GM18502 (cell line): ENCODE data around the gene ERVK3-1.

Experiments used
- ATAC-seq: cut with Tn5 transposase; IDR thresholded peaks from one replicate; pipeline ENCODE4 v1.9.1; 2021; ENCODE audit warnings: mild to moderate bottlenecking; ENCODE audit not compliant: unreplicated experiment, poor library complexity

ERVK3-1 gene

DNA sequence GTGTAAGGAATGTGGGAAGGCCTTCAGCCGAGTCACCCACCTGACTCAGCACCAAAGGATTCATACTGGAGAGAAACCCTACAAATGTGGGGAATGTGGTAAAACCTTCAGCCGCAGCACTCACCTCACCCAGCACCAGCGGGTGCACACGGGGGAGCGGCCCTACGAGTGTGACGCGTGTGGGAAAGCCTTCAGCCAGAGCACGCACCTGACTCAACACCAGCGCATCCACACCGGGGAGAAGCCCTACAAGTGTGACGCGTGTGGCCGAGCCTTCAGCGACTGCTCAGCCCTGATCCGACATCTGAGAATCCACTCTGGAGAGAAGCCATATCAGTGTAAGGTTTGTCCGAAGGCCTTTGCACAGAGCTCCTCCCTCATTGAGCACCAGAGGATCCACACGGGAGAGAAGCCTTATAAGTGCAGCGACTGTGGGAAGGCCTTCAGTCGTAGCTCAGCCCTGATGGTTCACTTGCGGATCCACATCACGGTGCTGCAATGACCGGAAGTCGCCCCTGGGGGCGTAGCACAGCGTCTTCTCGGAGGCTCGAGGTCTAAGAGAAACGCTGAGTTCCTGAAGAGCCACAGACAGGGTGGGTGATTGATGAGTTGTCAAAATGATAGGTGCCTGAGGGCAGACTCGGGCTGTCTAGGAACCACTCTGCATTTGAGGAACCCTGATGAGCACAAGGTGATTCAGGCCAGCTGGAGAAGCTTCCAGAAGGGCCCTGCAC is 33.8 kb downstream of the ERVK3-1 start:
- ATAC-seq = no peak

DNA sequence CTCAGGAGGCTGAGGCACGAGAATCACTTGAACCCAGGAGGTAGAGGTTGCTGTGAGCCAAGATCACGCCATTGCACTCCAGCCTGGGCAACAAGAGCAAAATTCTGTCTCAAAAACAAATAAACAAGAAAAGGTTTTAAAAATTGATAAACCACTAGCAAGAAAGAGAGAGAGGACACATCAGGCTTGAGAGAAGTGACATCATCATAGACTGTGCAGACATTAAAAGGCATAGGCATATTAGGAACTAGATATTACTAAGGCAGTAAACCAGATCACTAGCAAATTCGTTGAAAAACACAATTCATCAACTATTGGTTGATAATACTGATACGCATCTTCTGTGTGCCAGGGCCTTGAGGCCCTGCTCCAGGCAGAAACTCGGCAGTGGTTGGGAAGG is 40.4 kb downstream of the ERVK3-1 start:
- ATAC-seq = no peak

DNA sequence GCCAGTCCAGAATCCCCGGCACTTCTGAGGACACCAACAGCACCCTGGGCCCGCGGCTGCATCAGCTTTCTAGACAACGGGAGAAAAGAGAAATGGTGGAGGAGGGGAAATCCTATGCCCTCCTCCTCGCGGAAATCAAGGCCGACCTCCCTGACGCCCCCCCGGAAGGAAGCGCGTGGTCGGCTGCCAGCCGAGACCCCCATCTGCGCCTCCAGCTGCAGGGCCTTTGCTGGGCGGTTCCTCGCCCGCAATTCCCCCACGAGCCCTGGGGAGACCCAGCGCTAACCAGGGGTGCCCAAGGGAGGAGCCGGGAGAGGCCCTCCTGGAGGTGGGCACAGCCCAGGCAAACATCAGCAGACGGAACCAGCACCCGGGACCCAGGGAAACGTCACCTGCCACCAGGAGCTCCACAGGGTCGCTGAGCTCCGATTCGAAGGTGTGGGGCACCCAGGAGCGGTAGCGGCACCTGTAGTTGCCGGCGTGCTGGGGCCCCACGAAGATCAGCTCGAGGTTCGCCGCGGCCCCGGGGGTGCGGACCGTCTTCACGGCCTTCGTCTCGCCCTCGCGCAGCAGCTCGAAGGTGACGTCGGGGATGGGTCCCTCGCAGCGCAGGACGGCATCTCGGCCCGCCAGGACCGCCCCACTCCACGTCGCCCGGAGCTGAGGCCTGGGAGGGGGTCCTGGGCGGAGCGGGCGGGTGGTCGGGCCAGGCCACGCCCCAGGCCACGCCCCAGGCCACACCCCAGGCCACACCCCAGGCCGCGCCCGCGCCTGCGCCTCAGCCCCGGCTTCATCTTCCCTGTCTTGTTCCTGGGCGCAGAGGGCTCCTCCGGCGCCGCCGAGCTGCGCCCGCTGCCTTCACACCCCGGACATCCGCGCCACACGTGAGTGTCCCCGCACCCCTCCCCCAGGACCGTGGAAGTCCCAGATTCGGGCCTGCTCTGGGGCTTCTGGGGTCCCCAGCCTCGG is 42.1 kb downstream of the ERVK3-1 start:
- ATAC-seq = peak; percentile 88

DNA sequence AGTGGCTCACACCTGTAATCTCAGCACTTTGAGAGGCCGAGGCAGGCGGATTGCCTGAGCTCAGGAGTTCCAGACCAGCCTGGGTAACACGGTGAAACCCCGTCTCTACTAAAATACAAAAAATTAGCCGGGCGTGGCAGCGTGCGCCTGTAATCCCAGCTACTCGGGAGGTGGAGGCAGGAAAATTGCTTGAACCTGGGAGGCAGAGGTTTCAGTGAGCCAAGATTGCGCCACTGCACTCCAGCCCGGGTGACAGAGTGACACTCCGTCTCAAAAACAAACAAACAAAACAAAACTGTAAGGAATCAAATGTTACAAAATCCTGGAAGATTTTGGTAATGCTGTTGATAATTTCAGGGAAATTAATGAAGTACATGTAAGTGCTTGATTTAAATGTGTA is 42.9 kb downstream of the ERVK3-1 start:
- peak; percentile 8 for ATAC-seq

DNA sequence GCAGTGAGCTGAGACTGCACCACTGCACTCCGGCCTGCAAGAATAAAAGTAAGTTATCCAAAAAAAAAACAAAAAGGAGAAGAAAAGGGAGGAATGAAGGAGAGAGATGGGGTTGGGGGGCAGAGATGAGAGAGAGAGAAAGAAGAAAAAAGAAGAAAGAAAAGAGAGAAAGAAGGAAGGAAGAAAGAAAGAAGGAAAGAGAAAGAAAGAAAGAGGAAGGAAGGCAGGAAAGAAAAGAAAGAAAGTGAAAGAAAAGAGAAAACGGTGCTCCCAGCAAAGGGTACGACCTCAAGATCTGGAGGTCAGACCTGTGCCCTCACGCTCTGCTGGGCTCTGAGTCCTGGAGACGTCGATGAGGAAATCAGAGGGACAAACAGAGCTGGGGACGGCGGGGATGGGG is 44.4 kb downstream of the ERVK3-1 start:
- ATAC-seq = no peak

GRCh38 chr19:58350001-58350861 is 45.1 kb downstream of the ERVK3-1 start:
- no peak for ATAC-seq

DNA sequence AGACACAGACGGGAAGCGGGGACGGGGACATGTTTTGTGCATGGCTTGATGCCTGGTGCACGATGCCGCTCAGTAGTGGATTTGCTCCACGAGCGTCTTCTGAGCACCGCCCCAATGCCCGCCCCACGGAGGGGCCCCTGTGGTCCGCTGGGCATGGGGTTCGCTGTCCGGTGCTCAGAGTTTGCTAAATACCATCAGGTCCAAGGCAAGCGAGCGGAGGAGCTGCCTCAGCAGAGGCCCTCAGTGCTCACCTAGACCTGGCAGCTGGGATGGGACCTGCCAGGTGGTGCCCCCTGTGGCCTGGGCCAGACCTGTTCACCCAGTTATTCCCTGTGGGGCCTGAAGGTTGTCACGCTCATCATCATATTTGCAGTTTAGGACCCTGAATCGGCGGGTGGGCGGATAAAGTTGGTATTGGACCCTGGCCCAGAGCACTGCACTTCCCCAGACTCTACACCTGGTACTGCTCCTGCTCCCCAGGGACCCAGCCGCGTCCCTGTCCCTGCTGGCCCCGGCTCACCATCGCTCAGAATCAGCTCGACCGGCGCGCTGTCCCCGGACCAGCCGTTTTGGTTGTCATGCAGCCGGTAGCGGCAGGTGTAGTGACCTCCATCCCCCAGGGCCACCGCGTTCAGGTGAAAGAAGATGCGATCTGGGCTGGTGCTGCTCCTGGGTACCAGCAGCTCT is 45.8 kb downstream of the ERVK3-1 start:
- no peak for ATAC-seq

DNA sequence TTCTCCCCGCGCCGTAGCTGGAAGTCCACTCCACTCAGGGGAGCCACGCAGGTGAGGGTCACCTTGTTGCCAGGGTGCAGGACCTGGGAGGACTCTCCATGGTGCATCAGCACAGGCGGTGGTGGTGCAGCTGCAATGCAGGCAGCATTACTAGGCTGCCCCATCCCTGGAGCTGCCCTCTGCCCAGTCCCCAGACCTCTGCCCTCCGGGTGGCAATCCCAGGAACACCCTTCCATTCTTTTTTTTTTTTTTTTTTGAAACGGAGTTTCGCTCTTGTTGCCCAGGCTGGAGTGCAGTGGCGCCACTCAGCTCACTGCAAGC is 46.3 kb downstream of the ERVK3-1 start:
- no peak for ATAC-seq

- no peak for ATAC-seq
These were observed 47.0 kb downstream of the ERVK3-1 start for GRCh38 chr19:58351990-58352755.

DNA sequence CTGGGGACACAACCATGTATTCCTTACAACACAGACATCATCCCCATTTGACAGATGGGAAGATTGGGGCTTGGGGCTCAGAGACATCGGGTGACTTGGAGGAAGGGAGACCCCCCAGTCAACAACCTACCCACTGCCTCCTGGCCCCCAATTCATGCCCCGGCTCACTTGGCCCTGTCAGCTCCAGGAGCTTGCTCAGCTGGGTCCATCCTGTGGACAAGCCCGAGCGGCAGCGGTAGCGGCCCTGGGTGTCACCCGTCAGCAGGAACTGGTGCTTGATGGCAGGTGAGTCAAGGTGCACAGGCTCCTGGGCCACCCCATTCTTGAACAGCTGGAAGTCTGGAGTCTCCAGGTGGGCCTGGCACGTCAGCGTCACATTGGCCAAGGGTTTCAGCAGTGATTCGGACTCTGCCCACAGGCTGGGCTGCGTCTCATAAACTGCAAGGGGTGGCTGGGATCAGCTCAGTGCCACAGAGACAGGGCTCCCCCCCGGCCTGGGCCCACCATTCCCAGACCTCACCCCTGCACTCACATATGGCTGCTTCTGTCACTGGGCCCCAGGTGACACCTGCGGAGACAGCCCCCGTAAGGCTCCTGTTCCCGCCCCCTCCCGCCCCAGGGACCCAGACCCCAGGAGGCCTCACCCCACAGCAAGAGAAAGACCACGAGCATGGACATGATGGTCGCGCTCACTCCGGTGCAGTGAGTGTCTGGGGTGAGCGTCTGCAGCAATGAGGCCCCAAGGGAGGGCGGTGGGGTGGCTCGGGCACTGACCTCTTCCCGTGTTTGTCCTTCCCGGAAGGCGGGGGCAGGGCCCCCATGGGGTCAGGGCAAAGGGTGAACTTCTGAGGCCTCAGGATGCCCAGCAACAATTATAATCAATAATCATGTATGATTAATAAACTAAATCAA is 47.8 kb downstream of the ERVK3-1 start, which contains the start of gene A1BG:
TSS of gene A1BG (minus strand) at position 733 of the 912 bp plus-strand sequence. CDS start at position 678, 55 bp downstream.
- ATAC-seq = no peak

DNA sequence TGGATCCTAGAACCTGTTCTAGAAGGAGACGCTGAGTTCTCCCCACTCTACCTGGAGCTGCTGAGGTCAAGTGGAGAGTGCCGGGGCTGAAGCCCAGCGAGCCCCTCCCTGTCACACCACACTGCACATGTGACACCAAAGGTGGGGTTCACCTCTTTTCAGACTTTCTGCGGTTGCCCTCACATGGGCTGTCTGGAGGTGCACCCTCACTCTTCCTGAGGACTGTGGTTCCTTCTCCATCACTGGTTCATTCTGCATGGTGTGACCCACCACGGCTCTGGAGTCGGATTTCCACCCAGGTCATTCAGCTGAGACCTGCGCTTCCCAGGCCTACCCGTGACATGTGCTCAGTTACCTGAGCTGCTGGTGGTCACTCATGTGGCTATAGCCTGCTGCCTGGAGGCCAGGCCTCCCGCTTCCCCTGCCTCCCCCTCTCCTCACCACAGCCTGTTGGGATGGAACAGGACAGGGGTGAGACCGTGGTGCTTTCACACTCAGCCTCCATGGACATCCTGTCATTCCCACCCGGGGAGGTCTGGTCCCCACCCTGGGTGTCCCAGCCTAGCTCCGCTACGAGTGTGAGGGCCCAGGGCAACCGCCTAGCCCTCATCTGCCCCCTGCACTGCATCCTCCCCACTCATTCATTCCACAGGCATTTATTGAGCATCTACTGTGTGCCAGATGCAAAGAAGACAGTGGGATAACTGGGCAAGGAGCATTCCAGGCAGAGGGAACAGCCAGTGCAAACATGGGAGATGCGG is 48.7 kb downstream of the ERVK3-1 start:
- ATAC-seq = no peak

- ATAC-seq = no peak
These were observed 49.4 kb downstream of the ERVK3-1 start for GRCh38 chr19:58354478-58355030.

GRCh38 chr19:58355215-58355796 is 50.1 kb downstream of the ERVK3-1 start:
- ATAC-seq = no peak

- ATAC-seq = no peak
These were observed 51.0 kb downstream of the ERVK3-1 start for GRCh38 chr19:58355908-58356765.

DNA sequence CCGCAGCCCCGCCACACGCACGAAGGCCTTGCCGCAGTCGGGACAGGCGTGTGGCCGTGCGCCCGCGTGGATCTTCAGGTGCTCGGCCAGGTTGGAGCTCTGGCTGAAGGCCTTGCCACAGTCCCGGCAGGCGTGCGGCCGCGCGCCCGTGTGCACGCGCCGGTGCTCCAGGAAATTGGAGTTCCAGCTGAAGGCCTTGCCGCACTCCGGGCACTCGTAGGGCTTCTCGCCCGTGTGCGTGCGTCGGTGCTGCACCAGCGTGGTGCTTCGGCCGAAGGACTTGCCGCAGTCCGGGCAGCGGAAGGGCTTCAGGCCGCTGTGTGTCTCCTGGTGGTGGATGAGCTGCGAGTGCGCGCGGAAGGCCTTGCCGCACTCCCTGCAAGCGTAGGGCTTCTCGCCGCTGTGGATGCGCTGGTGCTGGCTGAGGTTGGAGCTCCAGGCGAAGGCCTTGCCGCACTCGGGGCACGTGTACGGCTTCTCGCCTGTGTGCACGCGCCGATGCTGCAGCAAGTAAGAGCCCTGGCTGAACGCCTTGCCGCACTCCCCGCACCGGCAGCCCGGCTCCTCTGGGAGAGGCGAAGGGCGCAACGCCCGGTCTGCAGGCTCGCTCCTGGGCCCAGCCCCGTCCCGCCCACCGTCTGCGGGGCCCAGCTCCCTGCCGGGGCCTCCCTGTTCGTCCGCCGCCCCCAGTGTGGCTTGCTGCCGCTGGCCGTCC is 51.7 kb downstream of the ERVK3-1 start:
- no peak for ATAC-seq
